ENCODE data around the gene HSDL1.

Gene HSDL1

GRCh38 chr16:84180519-84181140, 35.7 kb upstream of the HSDL1 start:
- no peak for TF ChIP-seq CTCF (IDR thresholded peaks at IDR 0.05; ENCODE audit: low read depth, low read length, missing control alignments)
- H3K4me3 ChIP-seq (ENCODE audit: low read depth, low read length): no peak overlapping the region
- no peak for DNase-seq (ENCODE audit: low read depth)
- in situ Hi-C loops (cut with HindIII; ENCODE audit: low sequenced_read_pairs): no loop called here

GRCh38 chr16:84179612-84180320, 34.8 kb upstream of the HSDL1 start:
- no peak overlapping the region for H3K4me3 ChIP-seq (ENCODE audit: low read depth, low read length)
- DNase-seq (ENCODE audit: low read depth): no peak
- TF ChIP-seq CTCF (IDR thresholded peaks at IDR 0.05; ENCODE audit: low read depth, low read length, missing control alignments): no peak
- in situ Hi-C loops (cut with HindIII; ENCODE audit: low sequenced_read_pairs): no loop called here

GRCh38 chr16:84178892-84179611, 34.1 kb upstream of the HSDL1 start:
- no peak for DNase-seq (ENCODE audit: low read depth)
- in situ Hi-C loops (cut with HindIII; ENCODE audit: low sequenced_read_pairs): no loop called here
- H3K4me3 ChIP-seq (ENCODE audit: low read depth, low read length): no peak overlapping the region
- TF ChIP-seq CTCF (IDR thresholded peaks at IDR 0.05; ENCODE audit: low read depth, low read length, missing control alignments): no peak

GRCh38 chr16:84178146-84178765, 33.3 kb upstream of the HSDL1 start:
- no peak for DNase-seq (ENCODE audit: low read depth)
- in situ Hi-C loops (cut with HindIII; ENCODE audit: low sequenced_read_pairs): no loop called here
- H3K4me3 ChIP-seq (ENCODE audit: low read depth, low read length): no peak overlapping the region
- no peak for TF ChIP-seq CTCF (IDR thresholded peaks at IDR 0.05; ENCODE audit: low read depth, low read length, missing control alignments)

GRCh38 chr16:84177741-84178073, 32.7 kb upstream of the HSDL1 start:
- no peak for TF ChIP-seq CTCF (IDR thresholded peaks at IDR 0.05; ENCODE audit: low read depth, low read length, missing control alignments)
- no peak for DNase-seq (ENCODE audit: low read depth)
- in situ Hi-C loops (cut with HindIII; ENCODE audit: low sequenced_read_pairs): no loop called here
- H3K4me3 ChIP-seq (ENCODE audit: low read depth, low read length): no peak overlapping the region

- no peak overlapping the region for H3K4me3 ChIP-seq (ENCODE audit: low read depth, low read length)
- in situ Hi-C loops (cut with HindIII; ENCODE audit: low sequenced_read_pairs): no loop called here
- TF ChIP-seq CTCF (IDR thresholded peaks at IDR 0.05; ENCODE audit: low read depth, low read length, missing control alignments): no peak
- no peak for DNase-seq (ENCODE audit: low read depth)
Observed at GRCh38 chr16:84176192-84177053, 31.4 kb upstream of the HSDL1 start.

Measured in astrocyte of the cerebellum (primary cell).